DMS79 (cell line): ENCODE data around the gene SEPTIN10.
"Not testable (repeated sequence)": the region's sequence is repeated elsewhere in the genome, so short reads cannot be mapped to it uniquely, and the experiment has no call there.

ENCODE experiments used
- DNase-seq: peaks from one replicate; lab custom pipeline; 2025; lab: John Stamatoyannopoulos, UW

SEPTIN10 gene

GRCh38 chr2:109613922-109614714 lies at the start of gene SEPTIN10, which contains the start of gene SOWAHC:
Gene SEPTIN10, minus strand, starts transcription at chr2:109613966. Its CDS starts 139 bp downstream, at chr2:109613827.
Gene SOWAHC, plus strand, starts transcription at chr2:109614364. Its CDS starts 126 bp downstream, at chr2:109614490.
- peak; percentile 89 for DNase-seq

GRCh38 chr2:109662889-109663288 lies 49.1 kb upstream of the SEPTIN10 start:
- no peak for DNase-seq

GRCh38 chr2:109660046-109660860 lies 46.5 kb upstream of the SEPTIN10 start:
- no peak for DNase-seq

- no peak for DNase-seq
Measured at GRCh38 chr2:109659396-109660045, 45.8 kb upstream of the SEPTIN10 start.

- DNase-seq: no peak
Measured at GRCh38 chr2:109655287-109655686, 41.5 kb upstream of the SEPTIN10 start.

GRCh38 chr2:109654326-109655050 lies 40.7 kb upstream of the SEPTIN10 start:
- DNase-seq: no peak

- no peak for DNase-seq
Measured at GRCh38 chr2:109649736-109650695, 36.2 kb upstream of the SEPTIN10 start.

- DNase-seq: no peak
Measured at GRCh38 chr2:109648041-109648527, 34.3 kb upstream of the SEPTIN10 start.

- no peak for DNase-seq
Measured at GRCh38 chr2:109647636-109648035, 33.9 kb upstream of the SEPTIN10 start.

GRCh38 chr2:109646961-109647360 lies 33.2 kb upstream of the SEPTIN10 start:
- DNase-seq: no peak

GRCh38 chr2:109645412-109646184 lies 31.8 kb upstream of the SEPTIN10 start:
- DNase-seq: no peak

- DNase-seq: no peak
Measured at GRCh38 chr2:109644571-109645275, 31.0 kb upstream of the SEPTIN10 start.

- DNase-seq: not testable (repeated sequence)
Measured at GRCh38 chr2:109640000-109640399, 26.2 kb upstream of the SEPTIN10 start.

- DNase-seq: peak; percentile 71
Measured at GRCh38 chr2:109638795-109639194, 25.0 kb upstream of the SEPTIN10 start.

GRCh38 chr2:109637749-109638570 lies 24.2 kb upstream of the SEPTIN10 start:
- DNase-seq: no peak

GRCh38 chr2:109636317-109636716 lies 22.6 kb upstream of the SEPTIN10 start:
- DNase-seq: no peak

- no peak for DNase-seq
Measured at GRCh38 chr2:109635426-109636304, 21.9 kb upstream of the SEPTIN10 start.
